HG03439 (cell line): ENCODE data around the gene MED8.

Experiments
- ATAC-seq: cut with Tn5 transposase; IDR thresholded peaks from one replicate; pipeline ENCODE4 v1.9.1; 2021; ENCODE audit warnings: mild to moderate bottlenecking, moderate library complexity; ENCODE audit not compliant: unreplicated experiment

Gene MED8

DNA sequence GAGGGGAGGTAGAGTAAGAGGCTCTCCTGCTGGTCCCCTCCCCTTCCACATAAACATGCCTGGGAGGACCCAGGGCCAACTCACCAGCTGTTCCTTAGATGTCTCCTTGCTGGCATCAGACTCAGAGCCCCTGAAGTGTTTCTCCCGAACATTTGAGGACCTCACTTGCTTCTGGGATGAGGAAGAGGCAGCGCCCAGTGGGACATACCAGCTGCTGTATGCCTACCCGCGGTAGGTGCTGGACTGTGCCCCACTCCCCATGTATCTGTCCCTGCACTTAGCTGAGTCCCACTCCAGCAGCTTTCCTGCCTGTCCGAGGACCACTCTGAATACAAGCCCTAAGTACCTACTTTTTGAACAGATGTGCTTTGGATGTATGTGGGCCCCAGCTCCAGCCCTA is 51.6 kb downstream of the MED8 start:
- no peak for ATAC-seq

- ATAC-seq = no peak
These were observed 52.0 kb downstream of the MED8 start, which contains the start of gene MPL for GRCh38 chr1:43337588-43337987. TSS of gene MPL (plus strand) at chr1:43337818. CDS start at chr1:43337849, 31 bp downstream.

- no peak for ATAC-seq
These were observed 55.0 kb downstream of the MED8 start for GRCh38 chr1:43334453-43335205.
